AG04450 (cell line): ENCODE data around the gene TRIM47. TPM values are rescaled to one million over a fixed set of nuclear protein-coding genes. Genes with fewer than 3 reads are reported as not detected.

Experiments
- CTCF ChIA-PET: fragments of 300-600, 350-600 bp; formaldehyde crosslinking; extraction: SDS; loops from one replicate; lab custom pipeline; 2022; ENCODE audit warnings: antibody characterized with exemption, inconsistent platforms; lab: Charles Lee
- POLR2A ChIA-PET: fragments of 350-600 bp; formaldehyde crosslinking; extraction: SDS; loops from one replicate; lab custom pipeline; 2021; ENCODE audit warnings: antibody characterized with exemption, inconsistent platforms; lab: Yijun Ruan, JAX
- DNase-seq: peaks from one replicate; pipeline ENCODE4 v3.0.0-alpha.2; 2011; ENCODE audit warnings: low read depth, low spot score
- H3K27ac ChIP-seq: one replicate; pipeline ENCODE4 v1.5.1; 2012; ENCODE audit warnings: low read depth, low read length, control low read depth
- H3K27me3 ChIP-seq: one replicate; pipeline ENCODE4 v1.6.0; 2012; ENCODE audit warnings: low read length; ENCODE audit not compliant: control insufficient read depth, insufficient read depth
- H3K4me3 ChIP-seq: 2 replicates; pipeline ENCODE4 v1.5.1; 2011; ENCODE audit warnings: mild to moderate bottlenecking, low read depth, low read length, control low read depth
- H3K9me3 ChIP-seq: 2 replicates; pipeline ENCODE4 v1.5.1; 2012; ENCODE audit warnings: low read length; ENCODE audit not compliant: control insufficient read depth, insufficient read depth
- CTCF ChIP-seq: IDR thresholded peaks from 2 replicates; pipeline ENCODE4 v1.5.1; 2011; ENCODE audit warnings: low read depth, low read length, control low read depth, inconsistent platforms
- polyA plus RNA-seq: library from polyadenylated mRNA; depleted of rRNA; stranded (reverse); fragments of >200 nt; gene quantifications from 2 replicates; pipeline ENCODE4 v1.2.3, GENCODE V29; 2011

Gene TRIM47
- polyA plus RNA-seq, 1 experiment, result 5.7 TPM

GRCh38 chr17:75899767-75900468 is 21.5 kb upstream of the TRIM47 start:
- Histone ChIP-seq H3K4me3 (no peak overlapping the region), H3K27ac (no peak overlapping the region), H3K27me3 (no peaks in the 10 kb centered on the region), H3K9me3 (no peaks in the 10 kb centered on the region; the same call in 1 of the 2 replicates)
- POLR2A ChIA-PET, result interaction anchor here (0.7 kb wide), 1 partner anchor 68 kb away, joined by 4 read pairs; no protein-coding TSS in a partner anchor
- DNase-seq, result no peak
- CTCF ChIA-PET, result no interaction called here
- TF ChIP-seq CTCF, result no peak

DNA sequence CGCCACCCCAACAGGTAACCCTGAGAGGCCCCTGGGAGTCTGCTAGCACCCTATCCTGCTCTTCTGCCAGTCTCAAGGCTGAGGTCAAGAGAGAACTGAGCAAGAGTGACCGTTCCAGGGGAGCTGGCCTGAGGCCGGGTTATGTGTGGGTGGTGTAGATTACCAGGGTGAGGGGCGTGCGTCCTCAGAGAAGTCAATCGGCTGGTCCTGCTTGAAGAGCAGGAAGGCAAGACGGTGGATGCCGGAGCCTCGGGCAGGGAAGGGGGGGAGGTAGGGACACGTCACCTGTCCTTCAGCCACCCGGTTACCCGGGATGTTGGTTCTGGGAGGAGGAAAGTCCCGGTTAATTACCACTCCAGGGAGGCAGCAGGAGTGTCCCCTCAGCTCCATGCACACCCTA is 21.0 kb upstream of the TRIM47 start:
- TF ChIP-seq CTCF, result no peak
- no peak overlapping the region for H3K4me3 ChIP-seq
- H3K27ac ChIP-seq, result no peak overlapping the region
- H3K9me3 ChIP-seq, result no peaks in the 10 kb centered on the region; the same call in 1 of the 2 replicates
- ChIA-PET CTCF (no interaction called here), POLR2A (no interaction called here)
- no peaks in the 10 kb centered on the region for H3K27me3 ChIP-seq
- no peak for DNase-seq

- Histone ChIP-seq H3K27ac (no peak overlapping the region), H3K27me3 (no peaks in the 10 kb centered on the region), H3K4me3 (no peak overlapping the region), H3K9me3 (no peaks in the 10 kb centered on the region; the same call in 1 of the 2 replicates)
- no peak for TF ChIP-seq CTCF
- POLR2A ChIA-PET, result interaction anchor here (3.2 kb wide), 1 partner anchor 119 kb away, joined by 18 read pairs; a partner anchor contains a TSS
- CTCF ChIA-PET, result no interaction called here
- no peak for DNase-seq
Observed at GRCh38 chr17:75898791-75899190, 20.4 kb upstream of the TRIM47 start.

DNA sequence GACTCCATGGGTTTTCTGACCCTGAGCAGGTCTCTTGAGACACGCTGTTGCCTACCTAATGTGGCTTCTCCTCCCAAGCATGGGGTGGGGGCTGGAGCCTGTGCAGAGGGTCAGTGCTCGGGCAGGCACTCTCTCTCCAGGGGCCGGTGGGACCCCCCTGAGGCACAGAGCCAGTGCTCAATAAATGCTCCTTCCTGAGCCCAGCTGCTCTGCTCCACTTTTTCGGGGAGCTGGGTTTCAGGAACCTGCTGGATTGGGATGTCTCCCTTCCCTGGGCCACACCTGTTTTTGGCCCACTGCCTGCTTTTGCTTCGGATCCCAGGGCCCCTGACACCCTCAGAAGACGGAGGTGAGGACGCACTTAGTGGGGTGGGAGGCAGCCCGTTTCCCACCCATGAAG is 19.7 kb upstream of the TRIM47 start:
- DNase-seq, result no peak
- Histone ChIP-seq H3K27me3 (no peaks in the 10 kb centered on the region), H3K27ac (no peak overlapping the region), H3K4me3 (no peak overlapping the region), H3K9me3 (no peaks in the 10 kb centered on the region; the same call in 1 of the 2 replicates)
- TF ChIP-seq CTCF, result no peak
- POLR2A ChIA-PET, result interaction anchor here (3.2 kb wide), 1 partner anchor 118 kb away, joined by 18 read pairs; a partner anchor contains a TSS
- CTCF ChIA-PET, result no interaction called here
